ENCODE data around the gene MGMT.

The MGMT gene

GRCh38 chr10:129580010-129580409 is 113.0 kb downstream of the MGMT start:
- TF ChIP-seq REST (IDR thresholded peaks at IDR 0.05; ENCODE audit: insufficient replicate concordance, low read depth) (no peak), GABPA (IDR thresholded peaks at IDR 0.05; ENCODE audit: low read depth) (no peak), POLR2AphosphoS5 (IDR thresholded peaks at IDR 0.05; ENCODE audit: low read depth) (no peak), SPI1 (IDR thresholded peaks at IDR 0.05; ENCODE audit: borderline replicate concordance, low read depth) (no peak), CTCF (IDR thresholded peaks at IDR 0.05; ENCODE audit: insufficient read depth, low read length) (no peak)
- no peak overlapping the region for H3K27ac ChIP-seq (replicated peaks)
- H3K4me3 ChIP-seq (replicated peaks; ENCODE audit: insufficient read depth, low read length): no peak overlapping the region
- no peak for DNase-seq (ENCODE audit: low read depth in 1 of 2, low spot score in 1 of 2)
- H3K27me3 ChIP-seq (ENCODE audit: insufficient read depth, poor library complexity, severe bottlenecking): no peaks in the 10 kb centered on the region

DNA sequence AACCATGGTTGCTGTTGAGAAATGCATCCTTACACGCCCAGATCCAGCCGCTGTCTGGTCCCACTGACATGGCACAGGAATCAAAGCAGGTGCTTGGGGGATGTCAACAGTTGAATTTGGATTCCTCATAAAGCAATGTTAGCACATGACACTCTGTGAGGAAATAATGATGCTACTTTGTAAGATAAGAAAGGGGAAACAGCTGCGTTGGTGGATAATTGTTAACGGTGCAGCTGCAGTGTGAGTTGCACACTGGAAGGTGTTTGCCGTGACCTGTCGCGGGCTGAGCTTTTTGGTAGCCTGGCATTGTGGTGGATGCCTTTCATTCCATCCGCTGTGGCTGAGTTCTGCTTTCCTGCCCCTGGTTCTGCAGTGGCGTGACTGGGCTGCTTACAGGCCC is 113.9 kb downstream of the MGMT start:
- H3K27me3 ChIP-seq (ENCODE audit: insufficient read depth, poor library complexity, severe bottlenecking): no peaks in the 10 kb centered on the region
- no peak overlapping the region for H3K27ac ChIP-seq (replicated peaks)
- no peak for TF ChIP-seq CTCF (IDR thresholded peaks at IDR 0.05; ENCODE audit: insufficient read depth, low read length)
- H3K4me3 ChIP-seq (replicated peaks; ENCODE audit: insufficient read depth, low read length): no peak overlapping the region
- DNase-seq (ENCODE audit: low read depth in 1 of 2, low spot score in 1 of 2): no peak

DNA sequence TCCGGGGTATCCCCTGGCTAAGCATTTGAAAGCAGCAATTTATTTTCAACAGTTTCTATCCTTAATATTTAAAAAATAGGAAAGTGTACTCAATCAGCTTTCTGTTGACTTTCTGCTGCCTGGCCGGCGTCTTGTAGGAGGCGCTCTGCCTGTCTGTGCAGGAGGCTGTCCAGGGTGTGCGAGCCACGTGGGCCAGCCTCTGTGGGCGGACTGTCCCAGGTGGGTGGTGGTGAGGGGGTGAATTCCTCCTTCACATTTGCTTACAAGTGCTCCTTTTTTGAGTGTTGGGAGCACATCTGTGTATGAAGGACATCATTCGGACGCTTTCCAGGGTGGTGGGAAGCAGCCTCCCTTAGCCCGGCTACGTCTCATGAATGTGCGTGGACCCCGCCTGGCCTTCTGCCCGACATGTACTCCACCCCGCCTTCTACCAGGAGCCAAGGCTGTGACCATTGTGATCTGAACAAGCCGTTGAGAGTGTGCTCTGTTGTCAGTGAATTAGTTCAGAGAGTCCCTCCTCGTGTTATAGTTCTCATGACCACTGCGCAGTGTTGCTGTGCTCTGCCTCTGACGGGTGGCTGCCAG is 114.9 kb downstream of the MGMT start:
- TF ChIP-seq GABPA (IDR thresholded peaks at IDR 0.05; ENCODE audit: low read depth): no peak
- TF ChIP-seq POLR2AphosphoS5 (IDR thresholded peaks at IDR 0.05; ENCODE audit: low read depth): no peak
- TF ChIP-seq SPI1 (IDR thresholded peaks at IDR 0.05; ENCODE audit: borderline replicate concordance, low read depth): no peak
- TF ChIP-seq REST (IDR thresholded peaks at IDR 0.05; ENCODE audit: insufficient replicate concordance, low read depth): no peak
- TF ChIP-seq CTCF (IDR thresholded peaks at IDR 0.05; ENCODE audit: insufficient read depth, low read length): no peak
- H3K4me3 ChIP-seq (replicated peaks; ENCODE audit: insufficient read depth, low read length): no peak overlapping the region
- DNase-seq (ENCODE audit: low read depth in 1 of 2, low spot score in 1 of 2): no peak
- H3K27me3 ChIP-seq (ENCODE audit: insufficient read depth, poor library complexity, severe bottlenecking): no peaks in the 10 kb centered on the region
- no peak overlapping the region for H3K27ac ChIP-seq (replicated peaks)

GRCh38 chr10:129583831-129584230 is 116.8 kb downstream of the MGMT start:
- Histone ChIP-seq H3K4me3 (replicated peaks; ENCODE audit: insufficient read depth, low read length) (no peak overlapping the region), H3K27ac (replicated peaks) (no peak overlapping the region), H3K27me3 (ENCODE audit: insufficient read depth, poor library complexity, severe bottlenecking) (no peaks in the 10 kb centered on the region)
- TF ChIP-seq SPI1 (IDR thresholded peaks at IDR 0.05; ENCODE audit: borderline replicate concordance, low read depth) (peak; percentile 45; the same call in 1 of the 2 replicates), REST (IDR thresholded peaks at IDR 0.05; ENCODE audit: insufficient replicate concordance, low read depth) (no peak), POLR2AphosphoS5 (IDR thresholded peaks at IDR 0.05; ENCODE audit: low read depth) (no peak), GABPA (IDR thresholded peaks at IDR 0.05; ENCODE audit: low read depth) (no peak), CTCF (IDR thresholded peaks at IDR 0.05; ENCODE audit: insufficient read depth, low read length) (no peak)
- DNase-seq (ENCODE audit: low read depth in 1 of 2, low spot score in 1 of 2): peak in 1 of 2 experiments; percentile 50
